GM23338 (cell line): Measurements from ENCODE around the gene BCL10.

Experiments used
- CREB1 ChIP-seq: fragments of 250-450 bp; sonication (Bioruptor Pico); IDR thresholded peaks from 2 replicates; pipeline ENCODE4 v1.5.0; 2020; ENCODE audit warnings: low read depth, mild to moderate bottlenecking, moderate library complexity
- CTCF ChIP-seq, 2 experiments: fragments of 200-600 bp in 1 of 2; sonication (generic) in 1 of 2; conservative IDR thresholded peaks; 2 replicates each; pipeline versions ENCODE4 v1.5.1 to v1.6.1; 2016 to 2017; ENCODE audit warnings: antibody characterized with exemption in 2 of 2, low read depth in 2 of 2, mild to moderate bottlenecking in 2 of 2, moderate library complexity in 1 of 2

GRCh38 chr1:85276978-85277639 lies 677 bp upstream of the BCL10 start:
- TF ChIP-seq CTCF (conservative IDR thresholded peaks at IDR 0.05; ENCODE audit: low read depth in 2 of 2), result no peak
- TF ChIP-seq CREB1 (CRISPR knock-in tag), result no peak
